CD14-positive monocyte (primary cell): ENCODE measurements around the gene NPAS3. TPM values are rescaled to one million over a fixed set of nuclear protein-coding genes. Genes with fewer than 3 reads are reported as not detected.

Source experiments
- DNase-seq, 3 donors: peaks; one replicate each; pipeline ENCODE4 v3.0.0-alpha.2; 2011 to 2022
- H2AFZ ChIP-seq: 2 replicates; pipeline ENCODE4 v1.6.0; 2012; ENCODE audit warnings: mild to moderate bottlenecking, low read depth, low read length, inconsistent platforms; ENCODE audit not compliant: insufficient read depth, poor library complexity, severe bottlenecking
- H3K27ac ChIP-seq, 2 donors: 1 replicate in 1 of 2; 2 replicates in 1 of 2; pipeline ENCODE4 v1.5.1; 2012 to 2013; ENCODE audit warnings: low read length in 2 of 2, control low read depth in 1 of 2, inconsistent platforms in 1 of 2, low read depth in 1 of 2, mild to moderate bottlenecking in 1 of 2
- H3K27me3 ChIP-seq, 2 donors: one replicate each; pipeline versions ENCODE4 v1.6.0 to v1.6.1; 2011 to 2013; ENCODE audit warnings: low read length in 2 of 2; ENCODE audit not compliant: control insufficient read depth in 2 of 2, insufficient read depth in 2 of 2
- H3K36me3 ChIP-seq, 2 donors: replicated peaks in 1 of 2; 1 replicate in 1 of 2; 2 replicates in 1 of 2; pipeline versions ENCODE4 v1.5.1 to v1.6.1; 2012 to 2013; ENCODE audit warnings: low read length in 2 of 2, control low read depth in 1 of 2, inconsistent platforms in 1 of 2, mild to moderate bottlenecking in 1 of 2; ENCODE audit not compliant: insufficient read depth in 2 of 2, control insufficient read depth in 1 of 2
- H3K4me1 ChIP-seq, 2 donors: 1 replicate in 1 of 2; 2 replicates in 1 of 2; pipeline versions ENCODE4 v1.5.1 to v1.6.1; 2012 to 2013; ENCODE audit warnings: low read length in 2 of 2, control low read depth in 1 of 2, inconsistent platforms in 1 of 2, mild to moderate bottlenecking in 1 of 2, moderate library complexity in 1 of 2; ENCODE audit not compliant: insufficient read depth in 2 of 2, control insufficient read depth in 1 of 2
- H3K4me2 ChIP-seq: replicated peaks from 2 replicates; pipeline ENCODE3; 2012; ENCODE audit warnings: low read length, moderate library complexity, mild to moderate bottlenecking; ENCODE audit not compliant: poor library complexity, severe bottlenecking; ENCODE audit errors: extremely low read depth
- H3K4me3 ChIP-seq, 3 experiments: fragments of 200-600 bp in 1 of 3; sonication (generic) in 1 of 3; replicated peaks in 1 of 3; 1 replicate in 2 of 3; 2 replicates in 1 of 3; pipeline ENCODE4 v1.5.1; 2011 to 2013; ENCODE audit warnings: low read length in 3 of 3, mild to moderate bottlenecking in 3 of 3, control low read depth in 2 of 3, low read depth in 2 of 3, inconsistent platforms in 1 of 3, moderate library complexity in 1 of 3
- H3K79me2 ChIP-seq: 2 replicates; pipeline ENCODE4 v1.6.0; 2012; ENCODE audit warnings: mild to moderate bottlenecking, control low read depth, inconsistent platforms, low read length, moderate library complexity; ENCODE audit not compliant: insufficient read depth
- H3K9ac ChIP-seq: 2 replicates; pipeline ENCODE4 v1.6.0; 2017; ENCODE audit warnings: low read length, mild to moderate bottlenecking; ENCODE audit not compliant: insufficient read depth, poor library complexity, severe bottlenecking
- H3K9me3 ChIP-seq, 2 donors: replicated peaks in 1 of 2; 1 replicate in 1 of 2; 2 replicates in 1 of 2; pipeline versions ENCODE4 v1.5.1 to v1.6.1; 2012 to 2013; ENCODE audit warnings: low read length in 2 of 2, control low read depth in 1 of 2; ENCODE audit not compliant: control insufficient read depth in 1 of 2, insufficient read depth in 1 of 2
- H4K20me1 ChIP-seq: 2 replicates; pipeline ENCODE4 v1.6.0; 2012; ENCODE audit warnings: mild to moderate bottlenecking, low read length, control low read depth, moderate library complexity; ENCODE audit not compliant: insufficient read depth
- H3K27ac Mint-ChIP-seq, 7 donors: one replicate each; pipeline ENCODE4 v1.8.0; 2020; ENCODE audit warnings: mild to moderate bottlenecking in 7 of 7, mixed read lengths in 7 of 7, moderate library complexity in 6 of 7, inconsistent platforms in 2 of 7
- H3K27me3 Mint-ChIP-seq, 3 donors: one replicate each; pipeline ENCODE4 v1.8.0; 2021 to 2022; ENCODE audit warnings: low read depth in 3 of 3, mild to moderate bottlenecking in 3 of 3, mixed read lengths in 3 of 3, moderate library complexity in 3 of 3, inconsistent platforms in 1 of 3
- H3K36me3 Mint-ChIP-seq, 2 donors: one replicate each; pipeline ENCODE4 v1.8.0; 2020; ENCODE audit warnings: mixed read lengths in 2 of 2, inconsistent platforms in 1 of 2, mild to moderate bottlenecking in 1 of 2
- H3K4me1 Mint-ChIP-seq: one replicate; pipeline ENCODE4 v1.8.0; 2020; ENCODE audit warnings: mild to moderate bottlenecking, mixed read lengths
- H3K4me3 Mint-ChIP-seq, 2 donors: one replicate each; pipeline ENCODE4 v1.8.0; 2020; ENCODE audit warnings: mild to moderate bottlenecking in 2 of 2, mixed read lengths in 2 of 2, moderate library complexity in 1 of 2
- H3K9me3 Mint-ChIP-seq, 7 donors: one replicate each; pipeline ENCODE4 v1.8.0; 2020 to 2022; ENCODE audit warnings: mixed read lengths in 7 of 7, mild to moderate bottlenecking in 6 of 7, moderate library complexity in 6 of 7, inconsistent platforms in 2 of 7
- WGBS: methylation state at CpG from one replicate; pipeline ENCODE4 v1.1.5; 2013; ENCODE audit warnings: missing lambda C conversion rate; ENCODE audit not compliant: insufficient coverage; 5-methylcytosine and 5-hydroxymethylcytosine counted together
- intact Hi-C, 2 donors: fragments of 100-400 bp; cut with micrococcal nuclease; formaldehyde crosslinking; loops; one replicate each; pipeline versions ENCODE4 v1.15.0 to v1.15.1; 2023
- polyA plus RNA-seq, 3 donors: library from polyadenylated mRNA; depleted of rRNA in 1 of 3; unstranded in 2 of 3; stranded (reverse) in 1 of 3; fragments of 300-500 nt in 2 of 3; fragments of >200 nt in 1 of 3; fragmentation: Illumina TruSeq in 2 of 3; gene quantifications; 1 replicate in 2 of 3; 2 replicates in 1 of 3; pipeline ENCODE4 v1.2.3, GENCODE V29; 2012 to 2021
- TF ChIP-seq, protein P1 (sequence below): fragments of 200-600 bp; IDR thresholded peaks from one replicate; pipeline ENCODE4 v1.8.0; 2022; ENCODE audit warnings: antibody characterized with exemption, mild to moderate bottlenecking

NPAS3 gene
- polyA plus RNA-seq, 3 donors, result not detected

DNA sequence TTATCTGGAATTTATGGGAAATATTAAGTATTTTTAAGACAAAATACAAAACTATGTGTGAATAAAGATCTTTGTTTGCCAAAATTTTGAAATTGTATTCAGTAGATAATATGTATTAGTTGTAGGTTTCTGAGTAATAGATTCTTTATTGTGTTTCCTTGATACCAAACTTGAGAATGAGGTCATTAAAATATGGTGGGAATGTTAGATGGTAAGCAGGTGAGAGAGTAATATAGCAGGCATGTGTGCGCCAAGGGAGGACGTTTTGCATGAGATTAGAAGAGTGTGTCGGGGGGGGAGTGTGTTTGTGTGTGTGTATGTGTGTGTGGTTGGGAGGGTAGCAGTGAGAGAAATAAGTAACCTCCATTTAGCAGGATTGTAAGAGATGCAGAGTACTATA is 376.5 kb downstream of the NPAS3 start:
- H3K27me3 Mint-ChIP-seq, result no peaks in the 10 kb centered on the region
- Histone ChIP-seq H4K20me1 (no peaks in the 10 kb centered on the region), H2AFZ (no peak overlapping the region)

DNA sequence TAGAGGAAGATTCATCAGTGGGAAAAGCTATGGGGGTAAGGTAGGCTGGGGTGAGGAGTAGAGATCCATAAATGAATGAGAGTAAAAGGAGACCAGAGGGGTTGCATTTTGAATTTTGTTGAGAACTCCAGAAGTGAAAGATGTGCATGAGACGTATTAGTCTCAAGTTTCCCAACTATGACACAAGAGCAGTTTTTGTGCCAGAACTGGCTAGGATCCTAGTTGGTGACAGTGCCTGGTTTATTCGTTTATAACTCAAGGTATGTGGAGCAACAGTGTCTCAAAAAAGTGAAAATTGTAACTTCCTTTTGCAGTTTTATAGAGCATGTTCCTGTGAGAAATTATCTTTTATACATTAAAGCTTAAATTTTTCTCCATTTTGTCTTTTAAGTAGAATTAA is 377.0 kb downstream of the NPAS3 start:
- Mint-ChIP-seq H3K36me3 (no peaks in the 10 kb centered on the region), H3K4me1 (no peaks in the 10 kb centered on the region), H3K9me3 (peaks cover 0 to 3% (median 2%) of the 10 kb centered on the region in 7 donors), H3K27ac (no peak overlapping the region), H3K27me3 (no peaks in the 10 kb centered on the region), H3K4me3 (no peak overlapping the region)
- intact Hi-C loops, result no loop called here
- Histone ChIP-seq H3K4me1 (no peaks in the 10 kb centered on the region), H3K4me2 (no peak overlapping the region), H3K27ac (no peak overlapping the region), H4K20me1 (no peaks in the 10 kb centered on the region), H3K27me3 (no peaks in the 10 kb centered on the region), H3K4me3 (no peak overlapping the region), H3K9ac (no peak overlapping the region), H3K9me3 (no peaks in the 10 kb centered on the region), H3K79me2 (no peaks in the 10 kb centered on the region), H2AFZ (no peak overlapping the region), H3K36me3 (no peaks in the 10 kb centered on the region)
- WGBS, result no CpG with 5 or more reads among the region's 2 CpGs
- TF ChIP-seq, protein P1, sequence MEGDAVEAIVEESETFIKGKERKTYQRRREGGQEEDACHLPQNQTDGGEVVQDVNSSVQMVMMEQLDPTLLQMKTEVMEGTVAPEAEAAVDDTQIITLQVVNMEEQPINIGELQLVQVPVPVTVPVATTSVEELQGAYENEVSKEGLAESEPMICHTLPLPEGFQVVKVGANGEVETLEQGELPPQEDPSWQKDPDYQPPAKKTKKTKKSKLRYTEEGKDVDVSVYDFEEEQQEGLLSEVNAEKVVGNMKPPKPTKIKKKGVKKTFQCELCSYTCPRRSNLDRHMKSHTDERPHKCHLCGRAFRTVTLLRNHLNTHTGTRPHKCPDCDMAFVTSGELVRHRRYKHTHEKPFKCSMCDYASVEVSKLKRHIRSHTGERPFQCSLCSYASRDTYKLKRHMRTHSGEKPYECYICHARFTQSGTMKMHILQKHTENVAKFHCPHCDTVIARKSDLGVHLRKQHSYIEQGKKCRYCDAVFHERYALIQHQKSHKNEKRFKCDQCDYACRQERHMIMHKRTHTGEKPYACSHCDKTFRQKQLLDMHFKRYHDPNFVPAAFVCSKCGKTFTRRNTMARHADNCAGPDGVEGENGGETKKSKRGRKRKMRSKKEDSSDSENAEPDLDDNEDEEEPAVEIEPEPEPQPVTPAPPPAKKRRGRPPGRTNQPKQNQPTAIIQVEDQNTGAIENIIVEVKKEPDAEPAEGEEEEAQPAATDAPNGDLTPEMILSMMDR, result no peak
- DNase-seq, result no peak

More for the DNA sequence above, 376.5 kb downstream of the NPAS3 start:
- Histone ChIP-seq H3K27me3 (no peaks in the 10 kb centered on the region), H3K4me2 (no peak overlapping the region), H3K79me2 (no peaks in the 10 kb centered on the region), H3K4me3 (no peak overlapping the region), H3K27ac (no peak overlapping the region), H3K9ac (no peak overlapping the region), H3K4me1 (no peaks in the 10 kb centered on the region), H3K36me3 (no peaks in the 10 kb centered on the region), H3K9me3 (no peaks in the 10 kb centered on the region)
- Mint-ChIP-seq H3K36me3 (no peaks in the 10 kb centered on the region), H3K4me3 (no peak overlapping the region), H3K4me1 (no peaks in the 10 kb centered on the region), H3K9me3 (peaks cover 0 to 3% (median 2%) of the 10 kb centered on the region in 7 donors), H3K27ac (no peak overlapping the region)
- intact Hi-C loops, result no loop called here
- TF ChIP-seq, protein P1, result no peak
- no peak for DNase-seq
- 97% methylated on average over 3 of the region's 3 CpGs for WGBS
